NCI-H146 treated with DMSO at 0.1 percent for 48 hours (cell line): ENCODE measurements around the gene NABP1.

Experiments used
- DNase-seq: peaks from one replicate; lab custom pipeline; 2025; ENCODE audit not compliant: unreplicated experiment; lab: John Stamatoyannopoulos, UW

Gene NABP1

GRCh38 chr2:191649519-191649918 lies 28.4 kb upstream of the NABP1 start:
- DNase-seq, result no peak

- no peak for DNase-seq
Observed at GRCh38 chr2:191650896-191651773, 26.8 kb upstream of the NABP1 start.

- no peak for DNase-seq
Observed at GRCh38 chr2:191653667-191654391, 24.1 kb upstream of the NABP1 start.

DNA sequence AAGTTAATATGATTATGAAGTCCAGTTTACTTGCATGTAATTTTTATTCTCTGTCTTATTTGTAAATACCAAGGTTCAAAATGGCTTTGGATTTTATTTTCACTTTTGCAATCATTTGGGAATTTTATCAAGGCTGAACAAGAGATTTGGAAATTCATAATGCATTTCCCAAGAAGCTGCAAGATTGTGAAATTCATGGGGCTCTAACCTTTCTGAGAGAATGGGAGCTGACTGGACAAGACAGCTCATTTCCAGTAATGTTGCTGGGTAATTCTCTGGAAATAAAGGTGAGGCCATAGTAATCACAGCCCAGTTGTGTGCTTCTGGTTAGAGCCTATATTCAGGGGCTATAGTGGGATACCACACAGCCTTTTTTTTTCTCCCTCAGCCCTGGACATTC lies 21.5 kb upstream of the NABP1 start:
- DNase-seq, result no peak

DNA sequence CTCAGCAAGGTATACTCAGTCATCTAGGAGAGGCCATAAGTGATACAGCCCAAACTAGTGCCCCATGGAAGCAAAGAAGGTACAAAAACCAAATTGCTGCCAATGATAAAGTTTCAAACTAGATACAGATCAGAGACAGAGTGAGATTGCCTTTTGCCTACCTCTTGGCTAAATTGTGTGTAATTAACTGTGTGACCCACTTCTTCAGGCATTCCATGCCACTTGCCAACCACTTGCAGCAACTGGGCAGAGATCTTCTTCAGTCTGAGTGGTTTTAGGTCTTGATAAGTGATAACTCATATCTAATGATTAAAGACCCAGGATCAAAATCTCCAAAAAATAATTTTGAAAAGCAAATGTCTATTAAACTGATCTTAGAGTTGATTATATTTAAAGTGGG lies 21.1 kb upstream of the NABP1 start:
- DNase-seq, result no peak

DNA sequence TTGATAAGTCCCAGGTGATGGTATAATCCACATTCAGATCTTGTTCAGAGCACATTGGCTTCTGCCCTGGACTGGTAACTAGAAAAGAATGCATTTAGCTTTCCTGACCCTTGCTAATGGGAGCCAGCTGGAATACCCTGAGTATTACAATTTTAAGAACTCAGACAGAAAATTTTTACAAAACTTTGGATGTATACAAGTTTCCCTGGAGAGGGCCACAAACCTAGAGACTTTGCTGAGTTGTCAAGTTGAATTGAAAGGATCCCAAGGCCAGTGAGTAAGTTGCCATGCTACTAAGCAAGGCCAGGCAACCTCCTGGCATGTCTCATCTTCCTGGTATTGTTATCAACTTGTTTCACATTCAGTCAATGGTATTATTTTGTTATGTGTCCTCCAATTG lies 20.0 kb upstream of the NABP1 start:
- DNase-seq, result no peak

DNA sequence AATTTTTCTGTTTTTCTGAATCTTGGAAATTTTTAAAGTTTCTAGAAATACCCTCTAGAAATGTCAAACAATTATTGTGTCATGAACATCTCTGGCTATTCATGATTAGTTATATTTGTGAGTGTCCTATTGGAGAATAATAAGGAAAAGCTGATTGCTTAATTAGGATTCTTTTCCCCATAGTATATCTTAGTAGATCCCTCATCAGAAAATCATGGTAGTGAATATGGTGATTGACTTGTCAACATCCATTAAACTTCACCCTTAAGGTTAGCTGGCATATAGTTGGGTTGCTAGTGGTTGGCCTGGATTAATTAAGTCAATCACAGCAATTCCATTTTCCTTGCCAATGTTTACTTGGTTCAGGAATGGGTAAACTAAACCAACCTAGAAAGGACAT lies 18.7 kb upstream of the NABP1 start:
- DNase-seq, result no peak

DNA sequence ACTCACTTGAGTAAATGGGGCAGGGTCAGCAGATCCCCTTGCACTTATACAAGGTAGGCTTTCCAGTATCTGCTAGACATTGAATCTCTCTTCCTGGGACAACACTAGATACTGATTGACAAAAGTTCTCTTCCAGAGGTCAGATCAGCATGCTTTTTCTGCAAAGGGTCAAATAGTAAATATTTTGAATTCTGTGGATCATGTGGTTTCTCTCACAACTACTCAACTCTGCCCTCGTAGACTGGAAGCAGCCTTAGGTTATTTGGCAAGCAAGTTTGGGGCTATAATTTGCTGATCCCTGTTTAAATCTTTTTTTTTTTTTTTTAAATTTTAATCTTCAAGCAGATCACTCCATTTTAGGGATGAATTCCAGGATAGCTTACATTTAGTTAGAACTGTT lies 17.4 kb upstream of the NABP1 start:
- DNase-seq, result no peak

DNA sequence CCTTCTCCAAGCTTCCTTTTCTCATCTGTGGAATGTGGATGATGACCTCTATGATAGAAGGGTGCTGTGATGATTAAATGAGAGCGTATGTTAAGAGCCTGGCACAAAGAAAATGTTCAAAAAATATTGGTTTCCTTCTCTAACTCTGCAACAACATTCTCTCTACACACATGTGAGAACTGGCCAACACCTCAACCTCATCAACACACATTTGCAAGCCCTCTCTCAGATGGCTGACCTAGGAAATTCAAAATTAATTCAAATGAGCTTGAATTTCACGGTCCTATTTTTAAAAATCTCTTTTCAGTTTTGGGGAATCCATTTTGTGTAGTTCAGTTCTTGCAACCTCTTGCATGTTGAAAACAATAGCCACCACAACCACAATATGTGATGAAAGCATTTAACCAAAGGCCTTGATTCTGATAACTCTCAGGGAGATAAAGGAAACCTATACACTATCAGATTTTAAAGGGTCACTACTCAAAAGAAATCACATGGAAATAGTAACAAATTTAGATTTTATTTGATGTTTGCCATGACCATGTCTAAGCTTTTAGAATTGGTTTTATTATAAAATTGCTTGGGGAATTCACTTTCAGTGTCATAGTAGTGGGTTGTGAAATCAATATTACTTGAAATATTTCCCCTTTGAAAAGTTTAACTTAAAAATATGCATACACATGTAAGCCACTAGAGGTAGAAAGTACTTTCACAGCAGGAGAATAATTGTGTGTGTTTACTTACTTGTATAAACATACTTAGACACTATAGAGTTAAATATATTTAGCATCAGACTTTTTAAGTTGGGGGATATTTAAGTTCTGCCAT lies 16.6 kb upstream of the NABP1 start:
- no peak for DNase-seq

DNA sequence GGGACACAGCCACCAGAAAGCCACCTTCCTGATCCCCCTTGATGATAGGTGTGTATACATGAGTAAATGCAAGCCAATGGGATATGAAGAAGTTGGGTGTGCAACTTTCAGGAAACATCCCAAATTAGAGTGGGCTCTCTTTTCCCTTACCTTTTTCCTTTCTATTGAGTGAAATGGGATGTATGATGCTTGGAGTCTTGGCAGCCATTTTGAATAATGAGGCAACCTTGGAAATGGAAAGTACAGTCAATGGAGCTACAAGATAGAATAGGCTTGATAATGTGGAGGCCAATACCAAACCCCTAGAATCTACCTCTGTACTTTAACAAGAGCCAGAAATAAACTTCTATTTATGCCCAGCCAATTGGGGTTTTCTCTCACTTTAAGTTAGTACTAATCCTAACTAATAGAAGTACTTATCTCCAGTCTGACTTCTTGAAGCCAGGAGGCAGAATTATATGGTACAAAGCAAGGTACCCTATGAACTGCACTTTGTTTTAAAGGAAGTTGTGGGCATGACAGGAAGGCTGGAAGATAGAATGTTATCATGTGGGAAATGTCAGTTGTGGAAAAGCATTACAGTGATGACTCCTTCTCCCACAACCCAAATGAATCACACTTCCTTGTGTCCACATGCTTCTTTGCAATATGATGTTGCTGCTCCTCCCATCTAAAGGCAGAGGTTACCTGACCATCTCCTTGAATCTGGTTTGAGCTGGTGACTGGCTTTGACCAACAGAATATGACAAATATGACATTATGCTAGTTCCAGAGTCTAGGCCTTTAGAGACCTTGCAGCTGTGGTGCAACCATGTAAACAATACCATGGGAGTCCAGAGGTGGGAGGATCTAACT lies 12.9 kb upstream of the NABP1 start:
- DNase-seq, result no peak

DNA sequence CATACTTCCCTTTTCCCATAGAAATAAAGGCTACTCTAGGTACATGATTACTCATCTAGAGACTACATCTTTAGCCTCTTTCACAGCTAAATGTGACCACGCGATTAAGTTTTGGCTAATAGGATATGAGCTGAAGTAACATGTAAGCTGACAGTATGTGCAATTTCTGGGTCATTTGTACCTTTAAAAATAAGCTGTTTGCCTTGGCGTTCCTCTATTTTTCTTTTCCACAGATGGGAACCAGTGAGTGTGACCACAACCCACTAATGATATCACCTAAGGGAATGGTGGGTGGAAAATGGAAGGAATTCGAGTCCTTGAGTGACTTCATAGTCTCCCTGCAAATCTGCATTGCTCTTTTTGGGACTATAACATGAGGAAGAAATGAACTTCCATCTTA lies 11.7 kb upstream of the NABP1 start:
- DNase-seq, result no peak

GRCh38 chr2:191666732-191667131 lies 11.2 kb upstream of the NABP1 start:
- DNase-seq, result no peak

DNA sequence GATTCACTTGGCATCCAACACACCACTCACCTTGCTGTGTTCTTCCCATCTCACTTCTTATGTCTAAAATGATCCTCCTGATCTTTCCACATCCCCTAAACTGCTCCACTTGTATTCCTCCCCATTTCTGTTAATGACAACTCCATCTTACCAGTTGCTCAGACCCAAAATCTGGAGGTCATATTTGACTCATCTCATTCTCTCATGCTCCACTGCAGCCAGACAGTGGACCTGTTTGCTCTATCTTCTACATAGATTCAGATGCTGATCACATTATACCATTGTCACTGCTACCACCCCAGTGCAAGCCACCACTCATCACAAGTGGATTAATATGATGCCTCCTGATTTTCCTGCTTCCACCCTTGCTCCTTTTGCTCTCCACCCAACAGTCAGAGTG lies 7.9 kb upstream of the NABP1 start:
- DNase-seq, result no peak

GRCh38 chr2:191670787-191671186 lies 7.1 kb upstream of the NABP1 start:
- DNase-seq, result no peak

- no peak for DNase-seq
Observed at GRCh38 chr2:191675807-191676721, 1.9 kb upstream of the NABP1 start.

DNA sequence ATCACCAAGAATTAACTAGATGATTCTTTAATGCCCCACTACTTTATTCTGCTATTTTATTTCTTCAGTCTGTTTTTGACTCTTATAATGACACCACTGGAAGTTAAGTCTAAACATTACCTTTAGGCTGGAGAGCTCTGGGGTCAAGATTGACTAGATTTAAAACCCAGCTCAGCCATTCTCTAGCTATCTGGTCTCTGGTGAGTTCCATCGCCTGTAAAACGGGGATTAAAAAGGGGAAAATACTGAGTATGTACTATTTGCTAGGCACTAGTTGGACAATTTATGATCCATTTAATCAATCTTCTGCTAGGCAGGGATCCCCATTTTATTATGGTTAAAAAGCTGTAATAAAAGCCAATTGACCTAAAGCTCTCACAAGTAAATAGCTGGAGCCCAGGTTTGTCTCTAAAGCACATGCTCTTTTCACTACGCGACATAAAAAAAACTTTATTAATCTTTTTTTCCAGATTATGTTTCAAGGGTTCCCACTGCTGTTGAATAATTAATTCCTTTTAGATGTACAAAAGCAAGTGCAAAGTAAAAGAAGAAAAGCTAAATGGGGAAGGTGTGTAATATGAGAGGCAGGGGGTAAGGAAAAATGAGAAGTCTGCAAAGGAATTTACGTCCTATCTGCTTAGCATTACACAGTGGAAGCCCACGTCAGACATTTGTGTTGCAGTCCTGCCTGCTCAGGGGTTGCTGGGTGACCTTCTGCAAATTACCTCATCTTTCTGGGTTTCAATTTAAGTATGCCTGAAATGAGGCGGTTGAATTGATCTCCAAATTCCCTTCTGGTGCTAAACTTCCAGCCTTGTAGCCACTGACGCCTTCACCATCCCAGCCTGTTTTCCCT lies 918 bp upstream of the NABP1 start:
- no peak for DNase-seq

DNA sequence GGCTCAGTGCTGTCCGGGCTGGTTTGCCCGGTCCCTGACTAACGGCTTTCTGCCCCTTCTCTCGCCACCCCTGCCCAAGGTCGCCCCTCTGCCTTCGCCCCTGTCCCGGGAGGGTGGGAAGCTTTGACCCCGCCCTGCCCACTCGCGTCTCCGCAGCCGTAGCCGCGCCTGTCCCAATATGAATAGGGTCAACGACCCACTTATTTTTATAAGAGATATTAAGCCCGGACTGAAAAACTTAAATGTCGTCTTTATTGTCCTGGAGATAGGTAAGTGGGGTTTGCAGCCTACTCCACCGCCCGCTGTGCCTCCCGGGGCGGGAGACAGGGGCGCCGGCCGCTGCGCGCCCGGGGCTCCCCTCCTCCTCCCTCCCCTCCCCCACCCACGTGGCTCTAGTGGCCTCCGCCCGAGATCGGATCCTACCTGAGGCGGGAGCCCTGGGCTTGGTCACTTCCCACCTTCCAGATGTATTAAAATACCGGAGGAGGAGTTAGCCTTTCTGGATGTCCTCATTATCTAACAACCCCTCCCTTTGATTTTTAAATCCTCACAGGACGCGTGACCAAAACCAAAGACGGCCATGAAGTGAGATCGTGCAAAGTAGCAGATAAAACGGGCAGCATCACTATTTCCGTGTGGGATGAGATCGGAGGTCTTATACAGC lies 633 bp downstream of the NABP1 start:
- no peak for DNase-seq
